ENCODE measurements around the gene GRAMD1A.
"Not testable (repeated sequence)": the region's sequence is repeated elsewhere in the genome, so short reads cannot be mapped to it uniquely, and the experiment has no call there.

Gene GRAMD1A

GRCh38 chr19:34995551-34995950 is 4.6 kb upstream of the GRAMD1A start:
- CTCF ChIA-PET: interaction anchor here (1.1 to 1.7 kb wide), 6 partner anchors 12 to 132 kb away, joined by 3 to 6 read pairs (median 4); no protein-coding TSS in a partner anchor
- no peak for DNase-seq (ENCODE audit: extremely low spot score)
- POLR2A ChIA-PET: interaction anchor here (0.6 kb wide), 1 partner anchor 1219 kb away, joined by 10 read pairs; the partner anchor contains the start of gene ZNF565
- TF ChIP-seq, protein P1, sequence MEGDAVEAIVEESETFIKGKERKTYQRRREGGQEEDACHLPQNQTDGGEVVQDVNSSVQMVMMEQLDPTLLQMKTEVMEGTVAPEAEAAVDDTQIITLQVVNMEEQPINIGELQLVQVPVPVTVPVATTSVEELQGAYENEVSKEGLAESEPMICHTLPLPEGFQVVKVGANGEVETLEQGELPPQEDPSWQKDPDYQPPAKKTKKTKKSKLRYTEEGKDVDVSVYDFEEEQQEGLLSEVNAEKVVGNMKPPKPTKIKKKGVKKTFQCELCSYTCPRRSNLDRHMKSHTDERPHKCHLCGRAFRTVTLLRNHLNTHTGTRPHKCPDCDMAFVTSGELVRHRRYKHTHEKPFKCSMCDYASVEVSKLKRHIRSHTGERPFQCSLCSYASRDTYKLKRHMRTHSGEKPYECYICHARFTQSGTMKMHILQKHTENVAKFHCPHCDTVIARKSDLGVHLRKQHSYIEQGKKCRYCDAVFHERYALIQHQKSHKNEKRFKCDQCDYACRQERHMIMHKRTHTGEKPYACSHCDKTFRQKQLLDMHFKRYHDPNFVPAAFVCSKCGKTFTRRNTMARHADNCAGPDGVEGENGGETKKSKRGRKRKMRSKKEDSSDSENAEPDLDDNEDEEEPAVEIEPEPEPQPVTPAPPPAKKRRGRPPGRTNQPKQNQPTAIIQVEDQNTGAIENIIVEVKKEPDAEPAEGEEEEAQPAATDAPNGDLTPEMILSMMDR (IDR thresholded peaks at IDR 0.05; ENCODE audit: control extremely low read depth, extremely low read depth, low read depth, missing control alignments): no peak

- CTCF ChIA-PET: interaction anchor here (1.0 to 1.7 kb wide), 4 partner anchors 10 to 46 kb away, joined by 3 to 6 read pairs (median 4); no protein-coding TSS in a partner anchor
- POLR2A ChIA-PET: interaction anchor here (0.7 kb wide), 1 partner anchor 8 kb away, joined by 6 read pairs; no protein-coding TSS in a partner anchor
- DNase-seq (ENCODE audit: extremely low spot score): no peak
- TF ChIP-seq, protein P1 (IDR thresholded peaks at IDR 0.05; ENCODE audit: control extremely low read depth, extremely low read depth, low read depth, missing control alignments): no peak
Measured at GRCh38 chr19:34997071-34997617, 3.0 kb upstream of the GRAMD1A start.

DNA sequence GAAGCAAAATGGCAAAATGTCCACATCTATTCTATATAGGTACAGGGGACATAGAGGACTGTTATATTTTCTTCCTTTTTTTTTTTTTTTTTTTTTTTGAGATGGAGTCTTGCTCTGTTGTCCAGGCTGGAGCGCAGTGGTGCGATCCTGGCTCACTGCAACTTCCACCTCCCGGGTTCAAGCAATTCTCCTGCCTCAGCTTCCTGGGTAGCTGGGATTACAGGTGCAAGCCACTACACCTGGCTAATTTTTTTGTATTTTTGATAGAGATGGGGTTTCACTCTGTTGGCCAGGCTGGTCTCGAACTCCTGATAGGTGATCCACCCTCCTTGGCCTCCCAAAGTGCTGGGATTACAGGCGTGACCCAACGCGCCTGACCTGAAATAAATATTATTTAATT is 1.9 kb upstream of the GRAMD1A start:
- DNase-seq (ENCODE audit: extremely low spot score); CTCF ChIA-PET; POLR2A ChIA-PET: not testable (repeated sequence)

DNA sequence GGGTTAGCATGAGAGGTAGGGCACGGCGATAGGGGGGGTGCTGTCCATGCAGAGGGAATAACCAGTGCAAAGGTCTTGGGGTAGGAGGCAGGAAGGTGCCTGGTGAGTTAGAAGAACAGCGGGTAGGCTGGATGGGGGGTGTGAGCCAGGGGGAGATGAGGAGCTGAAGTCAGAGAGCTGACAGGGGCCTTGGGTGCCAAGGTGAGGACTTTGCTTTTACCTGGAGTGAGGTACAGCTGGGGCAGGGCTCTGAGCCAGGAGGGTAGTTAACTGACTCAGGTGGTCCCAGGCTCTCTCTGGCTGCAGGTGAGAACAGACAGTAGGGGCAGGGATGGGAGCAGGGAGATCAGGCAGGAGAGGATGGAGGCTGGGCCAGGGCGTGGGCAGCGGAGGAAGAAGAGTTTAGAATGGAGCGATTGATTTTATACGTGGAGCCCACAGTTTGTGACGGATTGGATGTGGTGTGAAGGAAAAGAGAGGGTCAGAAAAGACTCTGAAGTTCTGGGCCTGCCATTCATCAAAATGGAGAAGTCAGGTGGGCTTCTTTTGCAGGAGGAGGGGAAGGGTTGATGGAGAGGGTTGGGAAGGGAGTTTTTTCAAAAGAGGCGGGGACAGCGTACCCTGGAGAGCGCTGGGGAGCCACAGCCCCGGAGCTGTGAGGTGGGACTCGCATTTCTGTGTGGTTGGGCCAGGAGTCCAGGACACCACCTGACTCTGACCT is 1.2 kb upstream of the GRAMD1A start:
- CTCF ChIA-PET: no interaction called here
- DNase-seq (ENCODE audit: extremely low spot score): no peak
- TF ChIP-seq, protein P1 (IDR thresholded peaks at IDR 0.05; ENCODE audit: control extremely low read depth, extremely low read depth, low read depth, missing control alignments): no peak
- POLR2A ChIA-PET: no interaction called here

DNA sequence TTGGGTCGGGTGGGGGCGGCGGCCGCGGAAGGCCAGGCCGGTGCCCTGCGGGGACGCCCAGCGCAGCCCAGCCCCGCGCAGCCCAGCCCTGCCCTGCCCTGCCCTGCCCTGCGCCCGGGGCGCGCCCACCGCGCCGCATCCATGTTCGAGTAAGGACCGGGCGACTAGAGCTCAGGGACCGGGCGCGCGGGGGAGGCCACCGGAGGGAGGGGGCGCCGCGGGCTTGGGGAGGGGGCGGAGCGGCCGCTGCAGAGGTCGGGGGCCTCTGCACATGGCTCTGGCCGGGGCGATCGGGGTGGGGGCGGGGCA is 169 bp downstream of the GRAMD1A start:
- CTCF ChIA-PET: interaction anchor here (1.0 to 2.2 kb wide), 2 partner anchors 9 to 28 kb away, joined by 4 to 6 read pairs; no protein-coding TSS in a partner anchor
- TF ChIP-seq, protein P1 (IDR thresholded peaks at IDR 0.05; ENCODE audit: control extremely low read depth, extremely low read depth, low read depth, missing control alignments): no peak
- POLR2A ChIA-PET: interaction anchor here (1.1 kb wide), 1 partner anchor 10 kb away, joined by 5 read pairs; no protein-coding TSS in a partner anchor
- no peak for DNase-seq (ENCODE audit: extremely low spot score)

DNA sequence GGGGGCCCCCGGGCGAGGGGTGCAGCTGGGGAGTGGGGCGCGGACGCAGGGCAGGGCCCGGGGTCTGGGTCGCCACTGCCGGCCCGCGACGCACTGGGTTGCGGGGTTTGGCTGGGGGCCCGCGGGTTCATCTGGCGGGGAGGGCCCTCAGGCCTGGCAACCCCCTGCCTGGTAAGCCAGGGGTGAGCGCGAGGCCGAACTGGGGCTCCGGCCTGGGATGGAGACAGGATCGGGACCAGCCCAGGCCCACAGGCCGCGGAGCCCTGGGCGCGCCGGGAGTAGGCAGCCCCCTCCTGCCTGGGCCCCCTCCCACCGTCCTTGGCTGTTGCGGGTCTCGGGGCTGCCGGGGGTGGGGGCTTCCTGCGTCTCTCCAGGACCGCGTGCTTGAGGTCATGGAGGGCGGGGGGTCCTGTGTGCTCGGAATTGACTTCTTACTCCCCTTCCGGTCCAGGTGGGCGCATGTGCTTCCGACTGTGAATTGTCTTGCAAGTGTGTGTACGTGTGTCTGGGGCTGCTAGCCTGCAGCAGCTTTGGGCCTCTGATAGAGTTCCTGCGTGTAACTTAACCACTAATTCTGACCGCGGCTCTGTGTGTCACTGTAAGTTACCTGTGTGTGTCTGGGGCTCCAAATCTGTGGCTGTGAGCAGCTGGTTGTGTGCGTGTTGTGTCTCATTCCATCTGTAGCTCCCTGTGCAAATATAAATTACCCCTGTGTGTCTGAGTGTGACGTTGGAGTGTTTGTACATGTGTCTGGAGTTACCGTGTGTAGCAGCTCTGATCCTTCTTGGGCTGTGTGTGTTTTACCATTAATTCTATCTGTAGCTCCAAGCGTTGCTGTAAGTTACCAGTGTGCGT is 751 bp downstream of the GRAMD1A start:
- POLR2A ChIA-PET: interaction anchor here (0.9 kb wide), 1 partner anchor 12 kb away, joined by 3 read pairs; no protein-coding TSS in a partner anchor
- CTCF ChIA-PET: interaction anchor here (1.0 to 2.2 kb wide), 5 partner anchors 8 to 26 kb away, joined by 3 to 6 read pairs (median 4); no protein-coding TSS in a partner anchor
- DNase-seq (ENCODE audit: extremely low spot score): no peak
- TF ChIP-seq, protein P1 (IDR thresholded peaks at IDR 0.05; ENCODE audit: control extremely low read depth, extremely low read depth, low read depth, missing control alignments): no peak
